Inferior parietal cortex (tissue), 1 donor: ENCODE measurements around the gene ZNF24.

Experiments used
- DNase-seq: peaks from one replicate; pipeline ENCODE4 v3.0.0-alpha.2; 2016; ENCODE audit errors: extremely low spot score

The ZNF24 gene

GRCh38 chr18:35296060-35296459 lies 48.2 kb downstream of the ZNF24 start:
- peak; percentile 29 for DNase-seq

DNA sequence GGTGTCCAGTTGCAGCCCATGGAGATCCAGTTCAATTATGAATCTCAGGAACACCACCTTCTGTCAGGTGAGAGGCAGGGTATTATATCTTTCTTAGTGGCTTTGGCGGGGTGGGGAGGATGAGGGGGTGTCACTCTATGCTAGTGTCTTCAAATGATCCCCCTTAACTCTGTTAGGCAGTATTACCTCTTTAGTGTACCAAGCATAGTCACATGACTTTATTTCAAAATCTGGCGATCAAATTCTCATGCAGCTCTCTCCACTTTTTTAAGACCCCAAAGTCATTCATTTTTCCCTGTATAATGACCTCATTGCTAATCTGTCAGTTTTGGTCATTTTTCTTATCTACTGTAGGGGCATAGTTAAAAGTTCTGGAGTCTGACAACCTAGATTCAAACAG lies 53.1 kb downstream of the ZNF24 start:
- DNase-seq: no peak

DNA sequence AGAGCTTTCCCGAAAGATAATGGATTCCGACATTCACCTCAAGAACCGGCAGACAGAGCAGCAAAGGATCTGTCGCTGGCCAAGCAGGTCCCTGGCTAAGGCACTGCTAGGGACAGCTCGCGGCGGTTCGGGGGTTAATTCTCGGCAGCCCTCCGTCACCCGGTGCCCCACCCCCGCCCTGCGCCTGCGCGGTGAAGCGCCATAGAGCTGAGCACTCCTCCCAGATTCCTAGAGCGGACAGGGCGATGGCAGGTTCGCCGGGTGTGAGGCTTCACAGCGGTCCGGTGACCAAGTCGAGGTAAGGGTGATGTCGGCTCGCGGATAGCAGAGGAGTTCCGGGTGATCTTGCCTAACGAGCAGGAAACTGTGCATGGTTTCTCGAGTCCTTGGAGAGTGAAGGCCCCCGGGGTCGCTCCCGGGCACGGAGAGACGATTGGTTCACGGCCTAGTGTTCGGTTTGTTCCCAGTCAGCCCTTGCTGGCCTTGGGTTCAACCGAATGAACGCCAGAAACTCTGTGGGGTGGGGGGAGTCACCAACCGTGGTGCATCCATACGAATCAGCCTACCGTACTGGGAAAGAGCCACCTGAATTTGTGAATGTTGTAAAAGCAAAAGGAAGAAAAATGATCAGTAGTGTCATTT lies 54.0 kb downstream of the ZNF24 start, which contains the start of gene ZSCAN30:
Gene ZSCAN30 (minus strand): TSS at position 136 of the 642 bp plus-strand sequence. CDS start 25,877 bp downstream, outside the sequence.
- DNase-seq: peak; percentile 91

GRCh38 chr18:35289727-35290093 lies 54.5 kb downstream of the ZNF24 start:
- DNase-seq: no peak

DNA sequence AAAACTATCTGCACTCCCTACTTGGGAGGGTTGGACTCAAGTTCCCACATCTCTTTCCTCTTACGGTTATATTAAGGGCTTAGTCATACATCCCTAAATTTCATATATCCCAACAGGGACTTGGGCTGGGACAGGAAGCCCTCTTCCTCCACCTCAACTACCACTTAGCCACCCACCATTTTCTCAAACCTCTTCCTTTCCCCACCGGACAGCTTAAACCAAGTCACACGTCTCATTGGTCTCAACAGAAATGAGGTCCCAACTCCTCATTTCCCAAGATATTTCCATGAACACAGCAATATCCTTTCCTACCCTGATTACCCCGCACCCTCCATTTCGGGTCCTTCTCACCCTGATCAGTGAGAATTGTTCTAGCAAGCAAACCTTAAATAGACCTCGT lies 54.9 kb downstream of the ZNF24 start:
- DNase-seq: peak; percentile 34

GRCh38 chr18:35284841-35285240 lies 59.4 kb downstream of the ZNF24 start:
- DNase-seq: no peak

- DNase-seq: no peak
Observed at GRCh38 chr18:35283923-35284794, 60.1 kb downstream of the ZNF24 start.

- DNase-seq: no peak
Observed at GRCh38 chr18:35282353-35282752, 61.9 kb downstream of the ZNF24 start.
